SK-N-SH (cell line): ENCODE measurements around the gene CLIC4. TPM values are rescaled to one million over a fixed set of nuclear protein-coding genes. Genes with fewer than 3 reads are reported as not detected.

ENCODE experiments used
- CTCF ChIA-PET: fragments of 300-600, 350-600 bp; formaldehyde crosslinking; extraction: SDS; loops from one replicate; lab custom pipeline; 2021; lab: Yijun Ruan, JAX
- POLR2A ChIA-PET: fragments of 350-600 bp; sonication (Branson Sonifier 250); formaldehyde crosslinking; extraction: SDS; loops from one replicate; lab custom pipeline; 2020; ENCODE audit warnings: antibody characterized with exemption, inconsistent platforms; lab: Yijun Ruan, JAX
- DNase-seq: peaks from one replicate; pipeline ENCODE4 v3.0.0; 2012
- H2AFZ ChIP-seq: fragments of 200-600 bp; sonication (generic); 2 replicates; pipeline ENCODE4 v1.8.1; 2016; ENCODE audit warnings: antibody characterized with exemption, mild to moderate bottlenecking, low read depth
- H3F3A ChIP-seq: fragments of 200-600 bp; sonication (generic); replicated peaks from 2 replicates; pipeline ENCODE3; 2016; ENCODE audit warnings: antibody characterized with exemption, mild to moderate bottlenecking; ENCODE audit not compliant: insufficient read depth
- H3K27ac ChIP-seq, 2 experiments: fragments of 200-500 bp in 1 of 2; fragments of 200-600 bp in 1 of 2; sonication (Bioruptor generic) in 1 of 2; sonication (generic), shearing (Covaris generic) in 1 of 2; 2 replicates each; pipeline versions ENCODE4 v1.5.1 to v1.6.1; 2014 to 2016; ENCODE audit warnings: low read depth in 2 of 2, inconsistent platforms in 1 of 2, low read length in 1 of 2, mild to moderate bottlenecking in 1 of 2, mixed read lengths in 1 of 2
- H3K27me3 ChIP-seq: fragments of 200-600 bp; sonication (generic), shearing (Covaris generic); 2 replicates; pipeline ENCODE4 v1.6.1; 2016; ENCODE audit warnings: mixed run types; ENCODE audit not compliant: insufficient read depth
- H3K36me3 ChIP-seq, 2 experiments: fragments of 200-500 bp in 1 of 2; fragments of 200-600 bp in 1 of 2; sonication (Bioruptor generic) in 1 of 2; sonication (generic) in 1 of 2; replicated peaks in 1 of 2; 2 replicates each; pipeline versions ENCODE3 to v1.5.1; 2014 to 2016; ENCODE audit warnings: low read length in 1 of 2, mild to moderate bottlenecking in 1 of 2; ENCODE audit not compliant: insufficient read depth in 2 of 2, control insufficient read depth in 1 of 2
- H3K4me1 ChIP-seq, 2 experiments: fragments of 200-500 bp in 1 of 2; fragments of 200-600 bp in 1 of 2; sonication (Bioruptor generic) in 1 of 2; sonication (generic), shearing (Covaris generic) in 1 of 2; 2 replicates each; pipeline versions ENCODE4 v1.5.1 to v1.6.1; 2014 to 2016; ENCODE audit warnings: low read depth in 1 of 2, low read length in 1 of 2, mixed run types in 1 of 2; ENCODE audit not compliant: insufficient read depth in 2 of 2, control insufficient read depth in 1 of 2
- H3K4me2 ChIP-seq: fragments of 200-600 bp; sonication (generic), shearing (Covaris generic); 2 replicates; pipeline ENCODE4 v1.6.1; 2017; ENCODE audit warnings: mixed run types
- H3K4me3 ChIP-seq, 2 experiments: fragments of 200-500 bp in 1 of 2; fragments of 200-600 bp in 1 of 2; sonication (Bioruptor generic) in 1 of 2; sonication (generic), shearing (Covaris generic) in 1 of 2; 2 replicates each; pipeline versions ENCODE4 v1.5.1 to v1.8.1; 2014 to 2016; ENCODE audit warnings: low read depth in 2 of 2, inconsistent platforms in 1 of 2, low read length in 1 of 2, mild to moderate bottlenecking in 1 of 2, mixed read lengths in 1 of 2, moderate library complexity in 1 of 2
- H3K79me2 ChIP-seq: fragments of 200-600 bp; sonication (generic); 2 replicates; pipeline ENCODE4 v1.8.1; 2017; ENCODE audit warnings: mild to moderate bottlenecking; ENCODE audit not compliant: insufficient read depth
- H3K9ac ChIP-seq: fragments of 200-600 bp; sonication (generic); 2 replicates; pipeline ENCODE4 v1.6.1; 2017; ENCODE audit warnings: mixed run types
- H3K9me2 ChIP-seq: fragments of 200-600 bp; sonication (generic); 2 replicates; pipeline ENCODE4 v1.6.1; 2017; ENCODE audit warnings: mixed run types
- H3K9me3 ChIP-seq: fragments of 200-600 bp; sonication (generic); 2 replicates; pipeline ENCODE4 v1.6.1; 2017; ENCODE audit warnings: mixed run types, mild to moderate bottlenecking, moderate library complexity
- H4K20me1 ChIP-seq: fragments of 200-600 bp; sonication (generic); 2 replicates; pipeline ENCODE4 v1.6.1; 2017; ENCODE audit warnings: mild to moderate bottlenecking, mixed run types; ENCODE audit not compliant: insufficient read depth
- CHD2 ChIP-seq: fragments of 150-350 bp; IDR thresholded peaks from 2 replicates; pipeline ENCODE4 v1.6.1; 2018; ENCODE audit warnings: low read length; ENCODE audit not compliant: partially characterized antibody
- CTCF ChIP-seq: fragments of 200-600 bp; sonication (generic); IDR thresholded peaks from 2 replicates; pipeline ENCODE4 v1.6.1; 2017; ENCODE audit warnings: antibody characterized with exemption, mild to moderate bottlenecking, moderate library complexity
- EZH2phosphoT487 ChIP-seq: fragments of 200-600 bp; sonication (generic); IDR thresholded peaks from 2 replicates; pipeline ENCODE4 v1.6.1; 2017; ENCODE audit warnings: low read depth, mixed run types, mild to moderate bottlenecking, antibody characterized with exemption, moderate library complexity, borderline replicate concordance
- FOSL2 ChIP-seq: IDR thresholded peaks from 2 replicates; pipeline ENCODE4 v1.4.0; 2012; ENCODE audit warnings: low read depth, mild to moderate bottlenecking, moderate library complexity, borderline replicate concordance
- FOXM1 ChIP-seq: IDR thresholded peaks from 2 replicates; pipeline ENCODE4 v1.4.0; 2012; ENCODE audit warnings: low read depth, mild to moderate bottlenecking
- GABPA ChIP-seq: IDR thresholded peaks from 2 replicates; pipeline ENCODE4 v1.4.0; 2012; ENCODE audit warnings: low read depth, mild to moderate bottlenecking
- GATA2 ChIP-seq: sonication (generic); formaldehyde crosslinking; IDR thresholded peaks from 2 replicates; pipeline ENCODE4 v1.5.0; 2020; ENCODE audit warnings: mild to moderate bottlenecking, missing genetic modification reagents
- IRF3 ChIP-seq: fragments of 150-350 bp; IDR thresholded peaks from 2 replicates; pipeline ENCODE4 v1.6.1; 2016; ENCODE audit warnings: mild to moderate bottlenecking, low read depth, low read length
- JUND ChIP-seq: IDR thresholded peaks from 2 replicates; pipeline ENCODE4 v1.4.0; 2012
- MEF2A ChIP-seq: IDR thresholded peaks from 2 replicates; pipeline ENCODE4 v1.4.0; 2012; ENCODE audit warnings: low read depth, borderline replicate concordance
- MXI1 ChIP-seq: IDR thresholded peaks from 2 replicates; pipeline ENCODE4 v1.6.1; 2012; ENCODE audit warnings: mild to moderate bottlenecking, low read depth, low read length, improper control_type of control experiment
- NRF1 ChIP-seq: IDR thresholded peaks from 2 replicates; pipeline ENCODE4 v1.6.1; 2012; ENCODE audit warnings: low read depth, mild to moderate bottlenecking, low read length
- RCOR1 ChIP-seq: fragments of 150-350 bp; IDR thresholded peaks from 2 replicates; pipeline ENCODE4 v1.6.1; 2017; ENCODE audit warnings: antibody characterized with exemption, low read length
- SMC3 ChIP-seq: IDR thresholded peaks from 2 replicates; pipeline ENCODE4 v1.6.1; 2012; ENCODE audit warnings: low read depth, low read length, improper control_type of control experiment
- TAF1 ChIP-seq: IDR thresholded peaks from 2 replicates; pipeline ENCODE4 v1.6.1; 2012; ENCODE audit warnings: low read depth, mild to moderate bottlenecking, low read length, moderate library complexity, borderline replicate concordance
- TEAD4 ChIP-seq: IDR thresholded peaks from 2 replicates; pipeline ENCODE4 v1.4.0; 2012; ENCODE audit warnings: mild to moderate bottlenecking, borderline replicate concordance; ENCODE audit not compliant: insufficient read depth
- USF1 ChIP-seq: IDR thresholded peaks from 2 replicates; pipeline ENCODE4 v1.4.0; 2012; ENCODE audit warnings: low read depth, borderline replicate concordance
- YY1 ChIP-seq: IDR thresholded peaks from 2 replicates; pipeline ENCODE4 v1.4.0; 2012; ENCODE audit warnings: low read depth, mild to moderate bottlenecking
- ZBTB33 ChIP-seq: IDR thresholded peaks from 2 replicates; pipeline ENCODE4 v1.4.0; 2012; ENCODE audit warnings: low read depth, borderline replicate concordance
- WGBS: methylation state at CpG from one replicate; pipeline ENCODE4 v1.1.6; 2017; ENCODE audit warnings: low lambda C conversion rate; 5-methylcytosine and 5-hydroxymethylcytosine counted together
- polyA plus RNA-seq, 3 experiments: library from polyadenylated mRNA; depleted of rRNA; stranded (reverse); fragments of >200 nt; gene quantifications; 2 replicates each; pipeline ENCODE4 v1.2.3, GENCODE V29; 2012

CLIC4 gene
- polyA plus RNA-seq, 1 of the 3 experiments (the other 2 are of a cell fraction), result 66.4 TPM

GRCh38 chr1:24868016-24868875 is 123.0 kb downstream of the CLIC4 start:
- WGBS, result 71% methylated on average over 20 of the region's 22 CpGs
- POLR2A ChIA-PET, result no interaction called here
- no peaks in the 10 kb centered on the region for H3K4me1 ChIP-seq
- no peak overlapping the region for H3K4me2 ChIP-seq
- no peak for TF ChIP-seq SMC3
- no peak for TF ChIP-seq TAF1
- no peak for TF ChIP-seq TEAD4
- no peak for TF ChIP-seq JUND
- TF ChIP-seq FOSL2, result no peak
- TF ChIP-seq CHD2, result no peak
- no peak for TF ChIP-seq YY1
- no peak for TF ChIP-seq GATA2 (CRISPR knock-in tag)
- TF ChIP-seq CTCF, result no peak
- no peak for TF ChIP-seq USF1
- TF ChIP-seq ZBTB33, result no peak
- TF ChIP-seq EZH2phosphoT487, result no peak
- no peak for TF ChIP-seq RCOR1
- no peak for TF ChIP-seq MEF2A
- TF ChIP-seq IRF3, result no peak
- no peak for TF ChIP-seq NRF1
- TF ChIP-seq GABPA, result no peak
- TF ChIP-seq MXI1, result no peak
- no peak for TF ChIP-seq FOXM1
- TF ChIP-seq, all 33 proteins: peak for 0
- DNase-seq, result no peak
- Histone ChIP-seq H4K20me1 (no peaks in the 10 kb centered on the region), H3K27ac (no peak overlapping the region), H3K9ac (no peak overlapping the region), H2AFZ (no peak overlapping the region), H3K9me2 (no peaks in the 10 kb centered on the region), H3F3A (no peaks in the 10 kb centered on the region), H3K36me3 (no peaks in the 10 kb centered on the region), H3K79me2 (no peaks in the 10 kb centered on the region), H3K27me3 (no peaks in the 10 kb centered on the region), H3K9me3 (no peaks in the 10 kb centered on the region), H3K4me3 (no peak overlapping the region)
- CTCF ChIA-PET, result interaction anchor here (0.6 to 1.3 kb wide), 5 partner anchors 20 to 337 kb away, joined by 3 to 4 read pairs (median 4); no protein-coding TSS in a partner anchor
